PC-3 (cell line): ENCODE results near the gene ANKUB1. TPM values are rescaled to one million over a fixed set of nuclear protein-coding genes. Genes with fewer than 3 reads are reported as not detected.

Experiments
- ATAC-seq: fragments of 200-7000 bp; cut with Tn5 transposase; 2 replicates; pipeline ENCODE4 v1.9.1; 2020; ENCODE audit warnings: mild to moderate bottlenecking, moderate library complexity
- BruUV-seq: library from RNA; stranded (reverse); fragments of 400-500 nt; replicated peaks from 2 replicates; lab custom pipeline; 2021; lab: Mats Ljungman, UMichigan
- CTCF ChIA-PET: fragments of 300-600 bp; sonication (Branson Sonifier 250); formaldehyde crosslinking; loops from one replicate; lab custom pipeline; 2022; ENCODE audit warnings: antibody characterized with exemption; lab: Charles Lee
- POLR2A ChIA-PET: fragments of 300-600 bp; sonication (Branson Sonifier 250); formaldehyde crosslinking; loops from one replicate; lab custom pipeline; 2022; ENCODE audit warnings: antibody characterized with exemption; ENCODE audit not compliant: unreplicated experiment; lab: Charles Lee
- DNase-seq: peaks from one replicate; pipeline ENCODE4 v3.0.0-alpha.2; 2015
- H2AFZ ChIP-seq: fragments of 300-600 bp; sonication (generic); 2 replicates; pipeline ENCODE4 v1.6.0; 2016; ENCODE audit warnings: antibody characterized with exemption, low read length
- H3F3A ChIP-seq: fragments of 300-600 bp; sonication (generic); one replicate; pipeline ENCODE4 v1.6.0; 2017; ENCODE audit warnings: antibody characterized with exemption, low read length, control low read depth, mild to moderate bottlenecking; ENCODE audit not compliant: unreplicated experiment
- H3K27ac ChIP-seq: fragments of 300-600 bp; sonication (generic); 2 replicates; pipeline ENCODE4 v1.5.1; 2016; ENCODE audit warnings: mild to moderate bottlenecking, low read length
- H3K27me3 ChIP-seq: fragments of 300-600 bp; sonication (generic); 2 replicates; pipeline ENCODE4 v1.6.1; 2016; ENCODE audit warnings: low read length, mixed read lengths
- H3K36me3 ChIP-seq: fragments of 300-600 bp; sonication (generic); 2 replicates; pipeline ENCODE4 v1.6.1; 2016; ENCODE audit warnings: low read depth, mixed run types, low read length, mixed read lengths
- H3K4me1 ChIP-seq: fragments of 300-600 bp; sonication (generic); 2 replicates; pipeline ENCODE4 v1.5.1; 2016; ENCODE audit warnings: low read length; ENCODE audit not compliant: insufficient read depth
- H3K4me2 ChIP-seq: fragments of 300-600 bp; sonication (generic); 2 replicates; pipeline ENCODE4 v1.6.0; 2016; ENCODE audit warnings: low read length
- H3K4me3 ChIP-seq: fragments of 300-600 bp; sonication (generic); 2 replicates; pipeline ENCODE4 v1.5.1; 2016; ENCODE audit warnings: mild to moderate bottlenecking, low read length, mixed read lengths
- H3K79me2 ChIP-seq: fragments of 300-600 bp; sonication (generic); 2 replicates; pipeline ENCODE4 v1.6.1; 2017; ENCODE audit warnings: low read length, mixed read lengths
- H3K9ac ChIP-seq: fragments of 300-600 bp; sonication (generic); 2 replicates; pipeline ENCODE4 v1.6.0; 2016; ENCODE audit warnings: mild to moderate bottlenecking, low read length
- H3K9me2 ChIP-seq: fragments of 300-600 bp; sonication (generic); replicated peaks from 2 replicates; pipeline ENCODE4 v1.6.1; 2016; ENCODE audit warnings: mixed run types, low read length, mixed read lengths
- H3K9me3 ChIP-seq: fragments of 300-600 bp; sonication (generic); 2 replicates; pipeline ENCODE4 v1.6.1; 2016; ENCODE audit warnings: low read length, mixed read lengths
- H4K20me1 ChIP-seq: fragments of 300-600 bp; sonication (generic); 2 replicates; pipeline ENCODE4 v1.6.1; 2016; ENCODE audit warnings: low read length, mixed read lengths
- CTCF ChIP-seq: fragments of 300-600 bp; sonication (generic); conservative IDR thresholded peaks from 2 replicates; pipeline ENCODE4 v1.5.1; 2017; ENCODE audit warnings: antibody characterized with exemption, low read depth, mild to moderate bottlenecking, low read length
- EZH2 ChIP-seq: fragments of 300-600 bp; sonication (generic); IDR thresholded peaks from one replicate; pipeline ENCODE4 v1.6.1; 2017; ENCODE audit warnings: antibody characterized with exemption, mild to moderate bottlenecking, low read length; ENCODE audit not compliant: unreplicated experiment
- EZH2phosphoT487 ChIP-seq: fragments of 300-600 bp; sonication (generic); IDR thresholded peaks from 2 replicates; pipeline ENCODE4 v1.6.1; 2018; ENCODE audit warnings: mild to moderate bottlenecking, antibody characterized with exemption, low read length, borderline replicate concordance
- intact Hi-C: fragments of 100-400 bp; cut with micrococcal nuclease; formaldehyde crosslinking; loops from 2 replicates; pipeline ENCODE4 v1.9.0; 2023
- total RNA-seq: library from RNA; depleted of rRNA; stranded (reverse); fragments of >200 nt; gene quantifications from 2 replicates; pipeline ENCODE4 v1.2.3, GENCODE V29; 2014

ANKUB1 gene
- total RNA-seq, 1 experiment from 2014 or later: not detected

- Histone ChIP-seq H3K9ac (no peak overlapping the region), H3K4me2 (no peak overlapping the region), H3K36me3 (no peaks in the 10 kb centered on the region), H2AFZ (no peak overlapping the region), H4K20me1 (no peaks in the 10 kb centered on the region), H3K4me1 (no peaks in the 10 kb centered on the region), H3F3A (no peaks in the 10 kb centered on the region), H3K9me2 (no peaks in the 10 kb centered on the region), H3K4me3 (no peak overlapping the region), H3K9me3 (no peaks in the 10 kb centered on the region), H3K27me3 (no peaks in the 10 kb centered on the region), H3K79me2 (no peaks in the 10 kb centered on the region), H3K27ac (no peak overlapping the region)
- ChIA-PET CTCF (no interaction called here), POLR2A (no interaction called here)
- intact Hi-C loops: no loop called here
- ATAC-seq (no peak), DNase-seq (peak; percentile 23)
- TF ChIP-seq CTCF (no peak), EZH2phosphoT487 (no peak), EZH2 (no peak)
- BruUV-seq: no TSS peak
These were observed 2.1 kb downstream of the ANKUB1 start for GRCh38 chr3:149790268-149790667.

GRCh38 chr3:149784064-149784704, 8.2 kb downstream of the ANKUB1 start:
- POLR2A ChIA-PET: no interaction called here
- Histone ChIP-seq H3K4me2 (peak overlapping the region; percentile 27), H2AFZ (peak overlapping the region; percentile 42), H4K20me1 (no peaks in the 10 kb centered on the region), H3K27me3 (no peaks in the 10 kb centered on the region), H3K79me2 (no peaks in the 10 kb centered on the region), H3K9me2 (no peaks in the 10 kb centered on the region), H3K9ac (no peak overlapping the region), H3F3A (no peaks in the 10 kb centered on the region), H3K9me3 (no peaks in the 10 kb centered on the region), H3K27ac (no peak overlapping the region), H3K4me1 (peaks cover 14% of the 10 kb centered on the region), H3K36me3 (no peaks in the 10 kb centered on the region), H3K4me3 (no peak overlapping the region)
- CTCF ChIA-PET: no interaction called here
- no peak for TF ChIP-seq EZH2
- no peak for TF ChIP-seq CTCF
- TF ChIP-seq EZH2phosphoT487: no peak
- ATAC-seq (peak; percentile 24; the same call in 1 of the 2 replicates), DNase-seq (peak; percentile 7)
- intact Hi-C loops: no loop called here
- BruUV-seq: no TSS peak

GRCh38 chr3:149783576-149783975, 8.8 kb downstream of the ANKUB1 start:
- H3K79me2 ChIP-seq: no peaks in the 10 kb centered on the region
- no peaks in the 10 kb centered on the region for H3K27me3 ChIP-seq
- H3K4me2 ChIP-seq: peak overlapping the region; percentile 27
- no peaks in the 10 kb centered on the region for H3F3A ChIP-seq
- H4K20me1 ChIP-seq: no peaks in the 10 kb centered on the region
- H2AFZ ChIP-seq: peak overlapping the region; percentile 42; the same call in 1 of the 2 replicates
- H3K4me3 ChIP-seq: no peak overlapping the region
- H3K4me1 ChIP-seq: peaks cover 14% of the 10 kb centered on the region
- POLR2A ChIA-PET: no interaction called here
- CTCF ChIA-PET: no interaction called here
- ATAC-seq: peak; percentile 83
- BruUV-seq: no TSS peak
- no peaks in the 10 kb centered on the region for H3K9me2 ChIP-seq
- H3K36me3 ChIP-seq: no peaks in the 10 kb centered on the region
- no peak overlapping the region for H3K9ac ChIP-seq
- TF ChIP-seq EZH2 (no peak), EZH2phosphoT487 (no peak)
- no peaks in the 10 kb centered on the region for H3K9me3 ChIP-seq
- no peak overlapping the region for H3K27ac ChIP-seq
- peak; percentile 61 for DNase-seq
- intact Hi-C loops: no loop called here
